ENCODE results near the gene MYLK2.

The MYLK2 gene

GRCh38 chr20:31840906-31841816, 22.0 kb downstream of the MYLK2 start:
- H3K9me3 ChIP-seq, result no peaks in the 10 kb centered on the region
- no peak for TF ChIP-seq Cebpa-rat (IDR thresholded peaks at IDR 0.05)
- no peak overlapping the region for H3K4me3 ChIP-seq
- no peak overlapping the region for H3K4me2 ChIP-seq
- peaks cover 82% of the 10 kb centered on the region for H3K4me1 ChIP-seq
- H3K9ac ChIP-seq, result no peak overlapping the region
- H4K20me1 ChIP-seq, result peaks cover 13% of the 10 kb centered on the region; the same call in 1 of the 2 replicates
- H3K27ac ChIP-seq, result no peak overlapping the region
- no peaks in the 10 kb centered on the region for H3K36me3 ChIP-seq
- no peaks in the 10 kb centered on the region for H3K27me3 ChIP-seq

- no peaks in the 10 kb centered on the region for H3K27me3 ChIP-seq
- H3K27ac ChIP-seq, result peak overlapping the region; percentile 56; the same call in 1 of the 2 replicates
- no peaks in the 10 kb centered on the region for H3K9me3 ChIP-seq
- peak overlapping the region; percentile 85 for H3K4me2 ChIP-seq
- H4K20me1 ChIP-seq, result 0 out of 2 replicates have a peak, but pooled peaks cover 6% of the 10 kb centered on the region
- no peak for TF ChIP-seq Cebpa-rat (IDR thresholded peaks at IDR 0.05)
- peaks cover 78% of the 10 kb centered on the region for H3K4me1 ChIP-seq
- H3K4me3 ChIP-seq, result no peak overlapping the region
- 0 out of 2 replicates have a peak overlapping the region, but pooled peaks have one; percentile 30 for H3K9ac ChIP-seq
- no peaks in the 10 kb centered on the region for H3K36me3 ChIP-seq
Measured at GRCh38 chr20:31841928-31842327, 22.8 kb downstream of the MYLK2 start.

GRCh38 chr20:31842471-31843157, 23.5 kb downstream of the MYLK2 start:
- H3K9ac ChIP-seq, result peak overlapping the region; percentile 30
- no peaks in the 10 kb centered on the region for H3K27me3 ChIP-seq
- H4K20me1 ChIP-seq, result no peaks in the 10 kb centered on the region
- no peaks in the 10 kb centered on the region for H3K36me3 ChIP-seq
- peak overlapping the region; percentile 85 for H3K4me2 ChIP-seq
- no peak overlapping the region; the same call in 1 of the 2 replicates for H3K4me3 ChIP-seq
- peaks cover 72% of the 10 kb centered on the region for H3K4me1 ChIP-seq
- TF ChIP-seq Cebpa-rat (IDR thresholded peaks at IDR 0.05), result no peak
- no peaks in the 10 kb centered on the region for H3K9me3 ChIP-seq
- peak overlapping the region; percentile 56 for H3K27ac ChIP-seq

GRCh38 chr20:31843288-31843687, 24.1 kb downstream of the MYLK2 start:
- Histone ChIP-seq H3K27me3 (no peaks in the 10 kb centered on the region), H3K4me3 (no peak overlapping the region; the same call in 1 of the 2 replicates), H3K4me2 (peak overlapping the region; percentile 85), H3K9ac (peak overlapping the region; percentile 30; the same call in 1 of the 2 replicates), H3K4me1 (peaks cover 65% of the 10 kb centered on the region), H3K27ac (peak overlapping the region; percentile 56; the same call in 1 of the 2 replicates), H3K36me3 (no peaks in the 10 kb centered on the region), H4K20me1 (no peaks in the 10 kb centered on the region), H3K9me3 (no peaks in the 10 kb centered on the region)
- TF ChIP-seq Cebpa-rat (IDR thresholded peaks at IDR 0.05), result no peak

GRCh38 chr20:31843881-31844280, 24.7 kb downstream of the MYLK2 start:
- Histone ChIP-seq H4K20me1 (no peaks in the 10 kb centered on the region), H3K36me3 (no peaks in the 10 kb centered on the region), H3K4me2 (peak overlapping the region; percentile 85), H3K27ac (0 out of 2 replicates have a peak overlapping the region, but pooled peaks have one; percentile 22), H3K9ac (0 out of 2 replicates have a peak overlapping the region, but pooled peaks have one; percentile 1), H3K4me1 (peaks cover 59% of the 10 kb centered on the region), H3K9me3 (no peaks in the 10 kb centered on the region), H3K4me3 (no peak overlapping the region), H3K27me3 (no peaks in the 10 kb centered on the region)
- no peak for TF ChIP-seq Cebpa-rat (IDR thresholded peaks at IDR 0.05)

GRCh38 chr20:31844737-31845299, 25.7 kb downstream of the MYLK2 start:
- Histone ChIP-seq H3K9me3 (no peaks in the 10 kb centered on the region), H3K27ac (no peak overlapping the region; the same call in 1 of the 2 replicates), H3K4me3 (no peak overlapping the region), H3K36me3 (no peaks in the 10 kb centered on the region), H3K4me2 (peak overlapping the region; percentile 85), H4K20me1 (no peaks in the 10 kb centered on the region), H3K4me1 (peaks cover 50% of the 10 kb centered on the region), H3K9ac (no peak overlapping the region), H3K27me3 (no peaks in the 10 kb centered on the region)
- TF ChIP-seq Cebpa-rat (IDR thresholded peaks at IDR 0.05), result no peak

- Histone ChIP-seq H3K27me3 (no peaks in the 10 kb centered on the region), H3K36me3 (no peaks in the 10 kb centered on the region), H3K27ac (peak within 1 kb of the TSS; percentile 43; the same call in 1 of the 2 replicates), H3K9ac (peak within 1 kb of the TSS; percentile 26; the same call in 1 of the 2 replicates), H3K4me1 (peaks cover 49% of the 10 kb centered on the region), H4K20me1 (no peaks in the 10 kb centered on the region), H3K4me2 (peak within 1 kb of the TSS; percentile 85), H3K9me3 (no peaks in the 10 kb centered on the region), H3K4me3 (no peak within 1 kb of the TSS)
- TF ChIP-seq Cebpa-rat (IDR thresholded peaks at IDR 0.05), result no peak
Measured at GRCh38 chr20:31845300-31845863, 26.2 kb downstream of the MYLK2 start, which contains the start of gene FOXS1. FOXS1 (minus strand) TSS chr20:31845604; CDS start chr20:31845542, 62 bp downstream.

GRCh38 chr20:31846793-31847138, 27.6 kb downstream of the MYLK2 start:
- H3K4me3 ChIP-seq, result no peak overlapping the region
- peaks cover 48% of the 10 kb centered on the region for H3K4me1 ChIP-seq
- no peaks in the 10 kb centered on the region for H3K9me3 ChIP-seq
- H4K20me1 ChIP-seq, result no peaks in the 10 kb centered on the region
- no peak overlapping the region for H3K27ac ChIP-seq
- no peak overlapping the region for H3K9ac ChIP-seq
- H3K4me2 ChIP-seq, result no peak overlapping the region
- no peaks in the 10 kb centered on the region for H3K27me3 ChIP-seq
- H3K36me3 ChIP-seq, result no peaks in the 10 kb centered on the region
- TF ChIP-seq Cebpa-rat (IDR thresholded peaks at IDR 0.05), result no peak
